CD4-positive, alpha-beta T cell treated with Interleukin-12 subunit alpha and Interleukin-12 subunit beta, for 1 hour (primary cell): ENCODE data around the gene NSUN2.
A peak's percentile ranks its signal among the peaks of the same experiment; 100 is the strongest.
"Not testable (repeated sequence)": the region's sequence is repeated elsewhere in the genome, so short reads cannot be mapped to it uniquely, and the experiment has no call there.

Experiments
- DNase-seq: peaks from one replicate; pipeline ENCODE4 v3.0.0-alpha.2; 2020

Gene NSUN2

GRCh38 chr5:6632888-6633468, at the start of gene NSUN2, which contains the start of gene SRD5A1:
TSS of gene NSUN2 (minus strand) at chr5:6633044. CDS start at chr5:6632979, 65 bp downstream.
TSS of gene SRD5A1 (plus strand) at chr5:6633440. CDS start at chr5:6633577, 137 bp downstream.
- peak; percentile 92 for DNase-seq

- DNase-seq = no peak
Measured at GRCh38 chr5:6682239-6682638, 49.4 kb upstream of the NSUN2 start.

GRCh38 chr5:6681682-6682081, 48.8 kb upstream of the NSUN2 start:
- no peak for DNase-seq

- no peak for DNase-seq
Measured at GRCh38 chr5:6680922-6681321, 48.1 kb upstream of the NSUN2 start.

GRCh38 chr5:6678385-6678784, 45.5 kb upstream of the NSUN2 start:
- no peak for DNase-seq

- no peak for DNase-seq
Measured at GRCh38 chr5:6676702-6677101, 43.9 kb upstream of the NSUN2 start.

GRCh38 chr5:6675784-6676491, 43.1 kb upstream of the NSUN2 start:
- DNase-seq = no peak

- no peak for DNase-seq
Measured at GRCh38 chr5:6674886-6675285, 42.0 kb upstream of the NSUN2 start.

GRCh38 chr5:6674421-6674820, 41.6 kb upstream of the NSUN2 start:
- no peak for DNase-seq

- DNase-seq = no peak
Measured at GRCh38 chr5:6673963-6674362, 41.1 kb upstream of the NSUN2 start.

GRCh38 chr5:6673031-6673430, 40.2 kb upstream of the NSUN2 start:
- DNase-seq = no peak

GRCh38 chr5:6668717-6669116, 35.9 kb upstream of the NSUN2 start:
- DNase-seq = not testable (repeated sequence)

- no peak for DNase-seq
Measured at GRCh38 chr5:6667648-6668047, 34.8 kb upstream of the NSUN2 start.

GRCh38 chr5:6666762-6667161, 33.9 kb upstream of the NSUN2 start:
- DNase-seq = no peak

GRCh38 chr5:6660688-6661087, 27.8 kb upstream of the NSUN2 start:
- no peak for DNase-seq

GRCh38 chr5:6659941-6660684, 27.3 kb upstream of the NSUN2 start:
- no peak for DNase-seq

GRCh38 chr5:6656680-6657079, 23.8 kb upstream of the NSUN2 start:
- no peak for DNase-seq

GRCh38 chr5:6655432-6655831, 22.6 kb upstream of the NSUN2 start:
- no peak for DNase-seq

GRCh38 chr5:6652025-6652424, 19.2 kb upstream of the NSUN2 start:
- DNase-seq = no peak

- no peak for DNase-seq
Measured at GRCh38 chr5:6649681-6650080, 16.8 kb upstream of the NSUN2 start.

- no peak for DNase-seq
Measured at GRCh38 chr5:6649186-6649585, 16.3 kb upstream of the NSUN2 start.

- DNase-seq = not testable (repeated sequence)
Measured at GRCh38 chr5:6645571-6646362, 12.9 kb upstream of the NSUN2 start.

- no peak for DNase-seq
Measured at GRCh38 chr5:6644794-6645241, 12.0 kb upstream of the NSUN2 start.
